AG04450 (cell line): ENCODE results near the gene ITGA7. TPM values are rescaled to one million over a fixed set of nuclear protein-coding genes. Genes with fewer than 3 reads are reported as not detected.
A peak's percentile ranks its signal among the peaks of the same experiment; 100 is the strongest.

Source experiments
- CTCF ChIA-PET: fragments of 300-600, 350-600 bp; formaldehyde crosslinking; extraction: SDS; loops from one replicate; lab custom pipeline; 2022; ENCODE audit warnings: antibody characterized with exemption, inconsistent platforms; lab: Charles Lee
- POLR2A ChIA-PET: fragments of 350-600 bp; formaldehyde crosslinking; extraction: SDS; loops from one replicate; lab custom pipeline; 2021; ENCODE audit warnings: antibody characterized with exemption, inconsistent platforms; lab: Yijun Ruan, JAX
- DNase-seq: peaks from one replicate; pipeline ENCODE4 v3.0.0-alpha.2; 2011; ENCODE audit warnings: low read depth, low spot score
- H3K27ac ChIP-seq: one replicate; pipeline ENCODE4 v1.5.1; 2012; ENCODE audit warnings: low read depth, low read length, control low read depth
- H3K27me3 ChIP-seq: one replicate; pipeline ENCODE4 v1.6.0; 2012; ENCODE audit warnings: low read length; ENCODE audit not compliant: control insufficient read depth, insufficient read depth
- H3K4me3 ChIP-seq: 2 replicates; pipeline ENCODE4 v1.5.1; 2011; ENCODE audit warnings: mild to moderate bottlenecking, low read depth, low read length, control low read depth
- H3K9me3 ChIP-seq: 2 replicates; pipeline ENCODE4 v1.5.1; 2012; ENCODE audit warnings: low read length; ENCODE audit not compliant: control insufficient read depth, insufficient read depth
- polyA plus RNA-seq: library from polyadenylated mRNA; depleted of rRNA; stranded (reverse); fragments of >200 nt; gene quantifications from 2 replicates; pipeline ENCODE4 v1.2.3, GENCODE V29; 2011
- TF ChIP-seq, protein P1 (sequence below): IDR thresholded peaks from 2 replicates; pipeline ENCODE4 v1.5.1; 2011; ENCODE audit warnings: low read depth, low read length, control low read depth, inconsistent platforms

ITGA7 gene
- polyA plus RNA-seq, 1 experiment = 9.1 TPM

- CTCF ChIA-PET = interaction anchor here (0.6 to 1.5 kb wide), 3 partner anchors 17 to 75 kb away, joined by 3 to 4 read pairs (median 3); no protein-coding TSS in a partner anchor
- no peaks in the 10 kb centered on the region for H3K27me3 ChIP-seq
- no peaks in the 10 kb centered on the region for H3K9me3 ChIP-seq
- H3K27ac ChIP-seq = no peak overlapping the region
- TF ChIP-seq, protein P1, sequence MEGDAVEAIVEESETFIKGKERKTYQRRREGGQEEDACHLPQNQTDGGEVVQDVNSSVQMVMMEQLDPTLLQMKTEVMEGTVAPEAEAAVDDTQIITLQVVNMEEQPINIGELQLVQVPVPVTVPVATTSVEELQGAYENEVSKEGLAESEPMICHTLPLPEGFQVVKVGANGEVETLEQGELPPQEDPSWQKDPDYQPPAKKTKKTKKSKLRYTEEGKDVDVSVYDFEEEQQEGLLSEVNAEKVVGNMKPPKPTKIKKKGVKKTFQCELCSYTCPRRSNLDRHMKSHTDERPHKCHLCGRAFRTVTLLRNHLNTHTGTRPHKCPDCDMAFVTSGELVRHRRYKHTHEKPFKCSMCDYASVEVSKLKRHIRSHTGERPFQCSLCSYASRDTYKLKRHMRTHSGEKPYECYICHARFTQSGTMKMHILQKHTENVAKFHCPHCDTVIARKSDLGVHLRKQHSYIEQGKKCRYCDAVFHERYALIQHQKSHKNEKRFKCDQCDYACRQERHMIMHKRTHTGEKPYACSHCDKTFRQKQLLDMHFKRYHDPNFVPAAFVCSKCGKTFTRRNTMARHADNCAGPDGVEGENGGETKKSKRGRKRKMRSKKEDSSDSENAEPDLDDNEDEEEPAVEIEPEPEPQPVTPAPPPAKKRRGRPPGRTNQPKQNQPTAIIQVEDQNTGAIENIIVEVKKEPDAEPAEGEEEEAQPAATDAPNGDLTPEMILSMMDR = no peak
- POLR2A ChIA-PET = no interaction called here
- DNase-seq = no peak
- H3K4me3 ChIP-seq = no peak overlapping the region
Measured at GRCh38 chr12:55733858-55734257, 26.2 kb upstream of the ITGA7 start.

DNA sequence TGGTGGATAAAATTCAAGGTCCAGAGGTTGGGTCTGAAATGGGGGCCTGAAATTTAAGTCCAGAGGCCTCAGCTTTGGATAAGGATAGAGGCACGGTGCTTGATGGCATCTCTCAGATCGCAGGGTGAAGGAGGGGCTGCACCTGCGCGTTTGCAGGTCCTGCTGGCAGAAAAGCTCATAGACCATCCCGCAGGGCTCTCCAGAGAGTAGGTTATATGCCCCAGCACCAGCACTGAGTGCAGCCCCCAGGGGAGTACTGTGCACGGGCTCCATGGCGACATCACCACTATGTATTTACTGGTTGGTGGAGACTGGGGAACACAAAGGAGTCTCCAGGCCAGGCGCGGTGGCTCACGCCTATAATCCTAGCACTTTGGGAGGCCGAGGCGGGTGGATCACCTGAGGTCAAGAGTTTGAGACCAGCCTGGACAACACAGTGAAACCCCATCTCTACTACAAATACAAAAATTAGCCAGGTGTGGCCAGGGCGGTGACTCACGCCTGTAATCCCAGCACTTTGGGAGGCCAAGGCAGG lies 25.4 kb upstream of the ITGA7 start:
- DNase-seq = no peak
- TF ChIP-seq, protein P1 = no peak
- no peaks in the 10 kb centered on the region for H3K27me3 ChIP-seq
- H3K9me3 ChIP-seq = no peaks in the 10 kb centered on the region; the same call in 1 of the 2 replicates
- no peak overlapping the region for H3K27ac ChIP-seq
- CTCF ChIA-PET = no interaction called here
- H3K4me3 ChIP-seq = no peak overlapping the region
- POLR2A ChIA-PET = no interaction called here

DNA sequence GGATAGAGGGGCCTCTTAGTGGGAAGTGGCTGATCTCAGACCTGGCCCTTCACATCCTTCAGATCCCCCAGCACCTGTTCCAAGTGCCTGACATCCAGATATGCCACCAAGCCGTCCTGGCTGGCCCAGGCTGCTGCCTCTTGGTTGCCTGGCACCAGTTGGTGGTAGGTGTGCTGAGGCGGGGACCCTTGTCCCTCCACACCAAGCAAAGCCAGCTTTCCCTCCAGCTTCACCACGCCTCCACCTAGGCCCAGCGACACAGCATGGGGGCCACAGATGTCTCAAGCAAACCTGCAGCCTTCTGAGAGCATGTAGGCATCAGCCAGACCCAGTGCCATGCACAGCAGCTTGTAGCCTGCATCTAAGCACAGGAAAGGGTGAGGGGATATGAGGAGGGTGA lies 24.6 kb upstream of the ITGA7 start:
- Histone ChIP-seq H3K27me3 (no peaks in the 10 kb centered on the region), H3K27ac (no peak overlapping the region), H3K4me3 (no peak overlapping the region), H3K9me3 (no peaks in the 10 kb centered on the region; the same call in 1 of the 2 replicates)
- TF ChIP-seq, protein P1 = no peak
- ChIA-PET POLR2A (no interaction called here), CTCF (no interaction called here)
- DNase-seq = no peak

GRCh38 chr12:55729819-55730818 lies 22.4 kb upstream of the ITGA7 start:
- H3K9me3 ChIP-seq = no peaks in the 10 kb centered on the region; the same call in 1 of the 2 replicates
- TF ChIP-seq, protein P1 = no peak
- POLR2A ChIA-PET = interaction anchor here (0.6 to 1.9 kb wide), 12 partner anchors 8 to 374 kb away, joined by 3 to 20 read pairs (median 4); partner anchors contain the start of genes BLOC1S1, DNAJC14, ORMDL2 and PA2G4
- CTCF ChIA-PET = interaction anchor here (0.8 to 2.3 kb wide), 7 partner anchors 8 to 541 kb away, joined by 3 to 34 read pairs (median 4); partner anchors contain the start of gene RDH5
- no peaks in the 10 kb centered on the region for H3K27me3 ChIP-seq
- peak overlapping the region; percentile 100 for H3K27ac ChIP-seq
- H3K4me3 ChIP-seq = peak overlapping the region; percentile 99
- no peak for DNase-seq
